ENCODE measurements around the gene KIDINS220. TPM values are rescaled to one million over a fixed set of nuclear protein-coding genes. Genes with fewer than 3 reads are reported as not detected.

KIDINS220 gene
- 91.0 and 238 TPM in 2 replicates for total RNA-seq (2011; cell fraction: chromatin; rRNA removed; ENCODE audit: low replicate concordance)
- total RNA-seq (2011; cell fraction: nucleolus; rRNA removed) = 47.0 and 55.5 TPM in 2 replicates
- total RNA-seq (2011; cell fraction: nucleoplasm; rRNA removed) = 117 and 146 TPM in 2 replicates
- total RNA-seq (2014; rRNA removed) = 34.5 and 35.6 TPM in 2 replicates
- total RNA-seq (2014; rRNA removed; fragmentation: Illumina TruSeq; extraction: Trizol) = 41.5 and 45.6 TPM in 2 replicates
- total RNA-seq (2015; rRNA removed; fragmentation: Illumina TruSeq; extraction: Trizol) = 44.0 and 46.1 TPM in 2 replicates
- total RNA-seq (2021) = 33.8 and 34.4 TPM in 2 replicates
- 34.0 and 48.0 TPM in 2 replicates for polyA plus RNA-seq (2011; rRNA removed)
- 43.3 and 78.7 TPM in 2 replicates for polyA plus RNA-seq (2011; cell fraction: cytosol; rRNA removed)
- polyA plus RNA-seq (2011; cell fraction: nucleus; rRNA removed) = 50.1 and 51.6 TPM in 2 replicates
- polyA plus RNA-seq (2012) = 19.8 and 24.3 TPM in 2 replicates
- 31.0 and 34.1 TPM in 2 replicates for polyA plus RNA-seq (2014; fragmentation: Illumina TruSeq; extraction: Trizol)
- 10 to 100 TPM; 15.2 to 18.2 TPM for polyA plus RNA-seq (2014; fragmentation: Nextera tagmentation; extraction: Ambion mirVana)
- 25.5 and 28.3 TPM in 2 replicates for polyA plus RNA-seq (2014; rRNA removed)
- polyA minus RNA-seq (2011; rRNA and poly(A)+ RNA removed) = 120 and 125 TPM in 2 replicates
- polyA minus RNA-seq (2011; cell fraction: cytosol; rRNA and poly(A)+ RNA removed) = 32.9 and 46.0 TPM in 2 replicates
- polyA minus RNA-seq (2011; cell fraction: nucleus; rRNA and poly(A)+ RNA removed) = 80.1 and 122 TPM in 2 replicates
- percentile 78 among the genes with signal in this experiment for Bru-seq, nascent RNA
- BruChase-seq, experiment 1, labeled RNA remaining after a 2-hour chase = percentile 85 among the genes with signal in this experiment
- BruChase-seq, experiment 2, labeled RNA remaining after a 6-hour chase = percentile 88 among the genes with signal in this experiment
- long read RNA-seq, experiment 1, partial matches to known transcripts = 83 of 123 reads
- long read RNA-seq, experiment 1, other reads (novel, unspliced or antisense) = 40 of 123 reads
- long read RNA-seq, experiment 2, partial matches to known transcripts = 1 of 13 reads
- long read RNA-seq, experiment 2, other reads (novel, unspliced or antisense) = 12 of 13 reads
- long read RNA-seq, experiment 3, partial matches to known transcripts = 5 of 7 reads
- long read RNA-seq, experiment 3, other reads (novel, unspliced or antisense) = 2 of 7 reads

DNA sequence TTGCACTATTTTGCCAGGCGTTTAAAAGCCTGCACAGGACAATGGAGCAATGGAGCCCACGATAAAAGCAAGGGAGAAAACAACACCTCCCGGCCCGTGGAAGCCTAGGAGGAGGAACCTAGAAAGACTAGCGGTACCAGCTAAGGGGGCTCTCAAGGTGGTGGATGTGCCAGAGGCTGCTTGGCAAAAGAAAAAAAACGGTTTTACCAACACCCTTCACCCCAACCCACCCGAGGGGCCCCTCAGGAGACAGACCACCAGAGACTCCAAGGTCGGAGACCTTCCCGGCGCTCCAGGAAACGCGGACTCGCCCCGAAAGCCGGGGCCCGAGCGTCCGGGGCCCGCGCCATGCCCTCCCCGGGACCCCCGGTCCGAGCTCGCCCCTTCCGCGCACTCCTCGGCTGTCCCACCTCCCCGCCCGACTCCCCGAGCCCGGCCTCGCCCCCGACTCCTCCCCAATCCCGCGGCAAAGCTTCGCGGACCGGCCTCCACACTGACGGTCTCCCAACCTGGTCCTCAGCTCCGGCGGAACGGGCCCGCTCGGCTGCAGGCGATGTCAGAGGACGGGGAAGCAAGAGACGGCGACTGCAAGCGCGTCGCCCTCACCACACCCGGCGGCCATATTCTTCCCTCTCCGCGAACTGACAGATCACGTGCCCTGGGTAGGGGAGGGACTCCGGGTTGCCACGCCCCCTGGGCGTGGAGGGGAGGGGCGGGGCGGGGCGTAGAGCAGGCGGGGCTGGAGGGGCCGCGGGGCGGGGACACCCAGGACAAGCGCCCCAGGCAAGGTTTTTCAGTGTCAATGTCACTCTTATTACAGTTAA, at the start of gene KIDINS220:
Gene KIDINS220 (minus strand): TSS at position 643 of the 824 bp plus-strand sequence. CDS start 10,520 bp downstream, outside the sequence.
- no peaks in the 10 kb centered on the region for H3K36me3 ChIP-seq (ENCODE audit: control insufficient read depth, insufficient read depth, low read length)
- FAIRE-seq = peak; percentile 79
- H3K4me1 ChIP-seq (replicated peaks in 1 of 2; ENCODE audit: control insufficient read depth in 2 of 2, insufficient read depth in 2 of 2, low read length in 2 of 2) = peaks cover 8 to 32% of the 10 kb centered on the region in 2 experiments; a peak in 4 of 5 replicates
- peak within 1 kb of the TSS; percentile 95 for H3K4me3 ChIP-seq
- peaks cover 5% of the 10 kb centered on the region for H3K9me1 ChIP-seq (ENCODE audit: control insufficient read depth, insufficient read depth, low read length)
- WGBS (ENCODE audit: insufficient coverage, low coverage, missing lambda C conversion rate) = 1% methylated on average over 48 of the region's 67 CpGs
- H3K27me3 ChIP-seq (ENCODE audit: control insufficient read depth in 2 of 2, insufficient read depth in 2 of 2, low read length in 2 of 2) = no peaks in the 10 kb centered on the region
- TSS peak; percentile 49 for BruUV-seq (replicated peaks)
- 0 out of 2 replicates have a peak, but pooled peaks cover 5% of the 10 kb centered on the region for H4K20me1 ChIP-seq (replicated peaks; ENCODE audit: control insufficient read depth, insufficient read depth, low read length)
- ATAC-seq = peak; percentile 91
- peaks cover 52% of the 10 kb centered on the region for H3K79me2 ChIP-seq (ENCODE audit: control insufficient read depth, insufficient read depth, low read length)
- peak within 1 kb of the TSS; percentile 92 for H3K4me2 ChIP-seq (ENCODE audit: insufficient read depth, low read length)
- H3K27ac ChIP-seq (ENCODE audit: extremely low read depth, low read depth, low read length) = peak within 1 kb of the TSS; percentile 75
- intact Hi-C loops (cut with micrococcal nuclease) (no loop called here), in situ Hi-C loops (cut with MboI) (no loop called here)
- POLR2A ChIA-PET = interaction anchor here (1.0 kb wide), 1 partner anchor 17 kb away, joined by 3 read pairs; no protein-coding TSS in a partner anchor
- peak; percentile 89 to 99 (median 98) for DNase-seq (ENCODE audit: extremely low read depth in 1 of 4, low spot score in 3 of 4)
- CTCF ChIA-PET (ENCODE audit: low intra/inter-chr PET ratio) = no interaction called here
- peak within 1 kb of the TSS; percentile 71 to 98 for H3K9ac ChIP-seq (ENCODE audit: insufficient read depth in 1 of 2, low read depth in 2 of 2, low read length in 2 of 2)
- H2AFZ ChIP-seq (ENCODE audit: low read depth, low read length) = peak within 1 kb of the TSS; percentile 97
- no peaks in the 10 kb centered on the region for H3K9me3 ChIP-seq (replicated peaks; ENCODE audit: control insufficient read depth, insufficient read depth, low read depth, low read length)
- TF ChIP-seq PML (IDR thresholded peaks at IDR 0.05; ENCODE audit: low read length) (peak; percentile 60; the same call in 1 of the 2 replicates), RAD51 (IDR thresholded peaks at IDR 0.05; ENCODE audit: borderline replicate concordance, low read depth) (peak; percentile 92), C11orf30 (IDR thresholded peaks at IDR 0.05; ENCODE audit: low read depth) (peak; percentile 71), SMC3 (conservative IDR thresholded peaks at IDR 0.05; ENCODE audit: insufficient read depth, low read depth, low read length) (no peak), MBD2 (IDR thresholded peaks at IDR 0.05; ENCODE audit: borderline replicate concordance, low read depth) (0 out of 2 replicates have a peak, but pooled peaks have one; percentile 28), ZSCAN32 (CRISPR knock-in tag; IDR thresholded peaks at IDR 0.05) (no peak), TAF7 (tag; IDR thresholded peaks at IDR 0.05) (peak; percentile 66), HCFC1 (IDR thresholded peaks at IDR 0.05; ENCODE audit: low read depth, low read length) (peak; percentile 42; the same call in 1 of the 2 replicates), ZNF316 (IDR thresholded peaks at IDR 0.05) (no peak), RBFOX2 (IDR thresholded peaks at IDR 0.05; ENCODE audit: low read depth, low read length) (peak; percentile 91)
- TF ChIP-seq, protein P1, sequence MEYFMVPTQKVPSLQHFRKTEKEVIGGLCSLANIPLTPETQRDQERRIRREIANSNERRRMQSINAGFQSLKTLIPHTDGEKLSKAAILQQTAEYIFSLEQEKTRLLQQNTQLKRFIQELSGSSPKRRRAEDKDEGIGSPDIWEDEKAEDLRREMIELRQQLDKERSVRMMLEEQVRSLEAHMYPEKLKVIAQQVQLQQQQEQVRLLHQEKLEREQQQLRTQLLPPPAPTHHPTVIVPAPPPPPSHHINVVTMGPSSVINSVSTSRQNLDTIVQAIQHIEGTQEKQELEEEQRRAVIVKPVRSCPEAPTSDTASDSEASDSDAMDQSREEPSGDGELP (CRISPR knock-in tag; IDR thresholded peaks at IDR 0.05; ENCODE audit: borderline replicate concordance) = peak; percentile 35; the same call in 1 of the 2 replicates
- TF ChIP-seq, protein P2, sequence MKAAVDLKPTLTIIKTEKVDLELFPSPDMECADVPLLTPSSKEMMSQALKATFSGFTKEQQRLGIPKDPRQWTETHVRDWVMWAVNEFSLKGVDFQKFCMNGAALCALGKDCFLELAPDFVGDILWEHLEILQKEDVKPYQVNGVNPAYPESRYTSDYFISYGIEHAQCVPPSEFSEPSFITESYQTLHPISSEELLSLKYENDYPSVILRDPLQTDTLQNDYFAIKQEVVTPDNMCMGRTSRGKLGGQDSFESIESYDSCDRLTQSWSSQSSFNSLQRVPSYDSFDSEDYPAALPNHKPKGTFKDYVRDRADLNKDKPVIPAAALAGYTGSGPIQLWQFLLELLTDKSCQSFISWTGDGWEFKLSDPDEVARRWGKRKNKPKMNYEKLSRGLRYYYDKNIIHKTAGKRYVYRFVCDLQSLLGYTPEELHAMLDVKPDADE (conservative IDR thresholded peaks at IDR 0.05; ENCODE audit: control insufficient read depth, low read depth, low read length) = peak; percentile 75; the same call in 1 of the 2 replicates
- TF ChIP-seq, protein P3, sequence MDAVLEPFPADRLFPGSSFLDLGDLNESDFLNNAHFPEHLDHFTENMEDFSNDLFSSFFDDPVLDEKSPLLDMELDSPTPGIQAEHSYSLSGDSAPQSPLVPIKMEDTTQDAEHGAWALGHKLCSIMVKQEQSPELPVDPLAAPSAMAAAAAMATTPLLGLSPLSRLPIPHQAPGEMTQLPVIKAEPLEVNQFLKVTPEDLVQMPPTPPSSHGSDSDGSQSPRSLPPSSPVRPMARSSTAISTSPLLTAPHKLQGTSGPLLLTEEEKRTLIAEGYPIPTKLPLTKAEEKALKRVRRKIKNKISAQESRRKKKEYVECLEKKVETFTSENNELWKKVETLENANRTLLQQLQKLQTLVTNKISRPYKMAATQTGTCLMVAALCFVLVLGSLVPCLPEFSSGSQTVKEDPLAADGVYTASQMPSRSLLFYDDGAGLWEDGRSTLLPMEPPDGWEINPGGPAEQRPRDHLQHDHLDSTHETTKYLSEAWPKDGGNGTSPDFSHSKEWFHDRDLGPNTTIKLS (IDR thresholded peaks at IDR 0.05; ENCODE audit: borderline replicate concordance, low read depth) = no peak

All from K562 (cell line).